ENCODE results near the gene LAIR2.

- TF ChIP-seq CTCF (IDR thresholded peaks at IDR 0.05) (no peak), POLR2A (IDR thresholded peaks at IDR 0.05) (no peak), EP300 (IDR thresholded peaks at IDR 0.05) (no peak)
These were observed 32.2 kb upstream of the LAIR2 start for GRCh38 chr19:54470276-54470887.
